SW480 (cell line): ENCODE data around the gene NTHL1.
A peak's percentile ranks its signal among the peaks of the same experiment; 100 is the strongest.

Experiments used
- DNase-seq: peaks from one replicate; pipeline ENCODE4 v3.0.0-alpha.2; 2016; ENCODE audit warnings: low spot score

The NTHL1 gene

DNA sequence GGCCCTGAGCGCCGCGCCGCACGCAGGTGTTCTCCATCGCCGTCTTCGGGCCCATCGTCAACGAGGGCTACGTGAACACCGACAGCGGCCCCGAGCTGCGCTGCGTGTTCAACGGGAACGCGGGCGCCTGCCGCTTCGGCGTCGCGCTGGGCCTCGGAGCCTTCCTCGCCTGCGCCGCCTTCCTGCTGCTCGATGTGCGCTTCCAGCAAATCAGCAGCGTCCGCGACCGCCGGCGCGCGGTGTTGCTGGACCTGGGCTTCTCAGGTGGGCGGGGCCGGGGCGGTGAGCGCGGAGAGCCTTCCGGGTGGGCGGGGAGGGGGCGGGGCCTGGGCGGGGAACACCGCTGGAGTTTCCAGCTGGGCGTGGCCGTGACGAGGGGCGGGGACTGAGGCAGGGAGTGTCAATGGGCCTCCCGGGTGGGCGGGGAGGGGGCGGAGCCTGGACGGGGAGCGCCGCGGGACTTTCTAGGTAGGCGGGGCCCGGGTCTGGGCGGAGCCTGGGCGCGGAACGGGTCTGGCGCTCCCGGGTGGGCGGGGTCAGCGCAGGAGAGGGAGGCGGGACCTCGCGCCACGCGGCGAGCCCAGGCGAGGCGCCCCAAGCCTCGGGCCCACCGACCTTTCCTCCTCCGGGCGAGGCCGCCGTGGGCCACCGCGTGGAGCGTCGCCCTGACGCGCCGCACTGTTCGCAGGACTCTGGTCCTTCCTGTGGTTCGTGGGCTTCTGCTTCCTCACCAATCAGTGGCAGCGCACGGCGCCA lies 55.5 kb downstream of the NTHL1 start:
- DNase-seq, result peak; percentile 67

DNA sequence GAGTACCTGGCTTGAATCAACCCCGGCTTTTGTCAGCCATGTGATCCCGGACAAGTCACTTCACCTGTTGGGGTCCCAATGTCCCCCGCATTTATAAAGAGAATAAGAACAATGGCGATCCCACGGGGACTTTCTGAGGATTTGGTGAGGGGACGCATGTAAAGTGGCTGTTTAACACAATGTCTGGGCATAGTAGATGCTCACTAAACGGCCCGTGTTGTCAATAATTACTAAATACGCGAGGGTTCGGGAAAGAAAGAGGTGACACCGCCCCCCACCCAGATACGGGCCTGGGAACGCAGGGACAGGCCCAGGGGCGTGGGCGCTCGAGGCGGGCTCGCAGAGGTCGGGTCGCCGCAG lies 56.1 kb downstream of the NTHL1 start:
- DNase-seq, result no peak

GRCh38 chr16:1991135-1991551 lies 56.5 kb downstream of the NTHL1 start:
- no peak for DNase-seq

- DNase-seq, result peak; percentile 41
Observed at GRCh38 chr16:1990351-1991134, 57.1 kb downstream of the NTHL1 start.

DNA sequence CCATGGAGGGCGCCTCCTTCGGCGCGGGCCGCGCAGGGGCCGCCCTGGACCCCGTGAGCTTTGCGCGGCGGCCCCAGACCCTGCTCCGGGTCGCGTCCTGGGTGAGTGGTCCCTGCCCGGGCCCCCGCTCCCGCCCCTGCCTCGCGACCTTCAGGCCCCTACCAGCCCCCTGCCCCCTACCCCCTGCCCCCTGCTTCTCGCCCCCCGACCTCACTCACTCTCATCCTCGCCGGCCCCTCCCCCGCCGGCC lies 57.6 kb downstream of the NTHL1 start:
- DNase-seq, result no peak
